ENCODE results near the gene MVB12B.
"Not testable (repeated sequence)": the region's sequence is repeated elsewhere in the genome, so short reads cannot be mapped to it uniquely, and the experiment has no call there.

MVB12B gene

DNA sequence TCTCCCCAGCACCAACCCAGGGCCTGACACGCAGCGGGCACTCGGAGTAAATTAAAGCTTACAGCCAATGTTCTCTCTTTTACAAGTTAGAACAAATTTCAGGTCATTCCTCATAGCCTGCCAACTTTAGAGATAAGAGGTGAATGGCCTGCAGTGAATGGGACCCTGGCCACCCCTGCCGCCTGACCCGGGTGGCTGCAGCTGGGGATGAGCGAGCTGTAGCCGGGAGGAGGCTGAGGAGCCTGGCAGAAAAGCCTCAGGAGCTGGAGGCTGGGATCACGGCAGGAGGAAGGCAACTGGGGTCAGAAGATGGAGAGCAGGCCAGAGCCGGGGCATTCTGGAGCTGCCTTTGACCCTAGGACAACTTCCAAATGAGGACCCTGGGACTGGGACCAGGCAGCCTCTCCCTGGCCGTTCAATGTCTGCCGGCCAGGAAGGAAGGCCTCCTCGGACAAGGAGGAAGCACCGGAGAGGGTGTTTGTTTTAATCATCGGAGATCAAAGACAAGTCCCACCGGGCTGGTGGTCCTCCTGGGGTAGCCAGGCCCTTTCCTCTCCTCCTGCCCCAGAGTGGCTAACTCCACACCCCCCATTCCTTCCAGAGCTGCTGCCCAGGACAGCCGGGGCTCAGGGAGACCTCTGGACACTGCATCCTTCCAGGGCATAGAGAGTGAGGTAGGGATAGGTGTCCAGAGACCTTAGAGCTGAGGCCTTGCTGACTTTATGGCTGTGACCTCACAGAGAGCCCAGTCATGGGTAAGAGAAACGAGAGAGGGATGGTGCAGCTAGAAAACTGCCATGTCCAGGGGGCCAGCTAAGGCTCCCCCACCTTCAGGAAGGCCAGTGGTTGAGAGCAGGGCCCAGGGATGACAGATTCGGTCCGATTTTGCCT lies 199.8 kb downstream of the MVB12B start:
- DNase-seq = no peak

DNA sequence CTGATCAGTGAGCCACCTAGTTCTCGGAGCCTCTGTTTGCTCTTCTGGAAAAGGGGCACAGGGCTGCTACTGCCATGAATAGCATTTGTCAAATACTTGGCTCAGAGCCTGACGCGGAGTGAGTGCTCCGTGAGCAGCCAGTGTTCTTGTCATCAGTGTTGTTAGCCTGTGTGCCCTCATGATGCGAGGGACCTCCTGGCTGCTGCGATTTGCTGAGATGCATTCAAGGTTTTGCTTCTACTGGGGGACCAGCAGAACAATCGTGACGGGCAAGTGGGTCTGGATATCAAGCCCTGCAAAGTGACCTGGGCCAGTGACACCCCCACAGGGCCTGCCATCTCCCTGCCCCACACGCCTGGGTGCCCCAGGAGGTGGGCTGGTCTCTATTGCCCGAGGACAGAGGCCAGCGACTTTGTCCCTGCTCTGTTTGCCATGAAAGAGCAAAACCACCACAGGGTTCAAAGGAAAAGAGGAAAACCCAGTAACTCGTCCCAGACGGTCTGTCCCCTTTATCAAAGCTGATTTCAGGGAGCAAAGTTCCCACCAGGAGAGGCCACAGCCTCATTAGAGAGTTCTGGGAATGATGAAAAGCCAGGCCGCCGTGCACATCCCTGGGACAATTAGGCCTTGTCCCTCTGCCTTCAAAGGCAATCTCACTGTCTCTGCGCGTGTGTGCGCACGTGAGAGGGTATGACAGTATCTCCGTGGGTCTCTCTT lies 200.6 kb downstream of the MVB12B start:
- no peak for DNase-seq

DNA sequence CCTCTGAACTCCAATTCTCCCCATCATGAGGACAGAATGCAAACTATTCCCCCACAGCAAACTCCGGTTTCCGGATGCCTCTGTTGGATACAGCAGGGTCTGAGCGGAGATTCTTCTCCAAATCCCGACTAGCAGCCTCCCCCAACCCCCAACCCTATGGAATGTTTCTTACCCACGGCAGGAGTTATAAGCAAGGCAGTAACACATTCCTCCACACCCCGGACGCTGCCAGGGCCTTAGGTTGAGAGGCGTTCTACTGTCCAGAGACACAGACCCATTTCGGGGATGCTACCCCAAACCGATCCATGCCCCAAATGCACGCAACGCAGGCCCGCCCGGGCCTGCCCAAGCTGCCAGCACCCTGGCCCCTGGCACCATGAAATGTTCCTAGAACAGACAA lies 201.5 kb downstream of the MVB12B start:
- no peak for DNase-seq

DNA sequence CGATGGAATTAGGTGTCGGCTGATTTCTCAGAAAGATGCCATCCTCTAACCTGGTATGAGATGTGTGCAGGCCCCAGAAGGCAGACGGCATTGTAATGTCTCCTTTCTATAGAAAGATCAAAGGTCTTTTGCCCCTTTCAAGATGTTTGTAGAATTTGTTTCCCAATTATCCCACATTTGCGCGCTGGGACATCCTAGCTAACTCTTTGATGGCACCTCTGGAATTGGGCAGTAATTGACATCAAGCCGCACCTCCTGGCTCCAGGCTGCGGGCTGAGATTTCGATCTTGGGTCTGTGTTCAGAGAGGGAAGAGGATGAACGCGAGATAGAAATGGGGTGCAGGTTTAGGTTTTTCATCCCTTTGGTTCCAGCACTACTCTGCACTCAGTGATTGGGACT lies 202.3 kb downstream of the MVB12B start:
- no peak for DNase-seq

DNA sequence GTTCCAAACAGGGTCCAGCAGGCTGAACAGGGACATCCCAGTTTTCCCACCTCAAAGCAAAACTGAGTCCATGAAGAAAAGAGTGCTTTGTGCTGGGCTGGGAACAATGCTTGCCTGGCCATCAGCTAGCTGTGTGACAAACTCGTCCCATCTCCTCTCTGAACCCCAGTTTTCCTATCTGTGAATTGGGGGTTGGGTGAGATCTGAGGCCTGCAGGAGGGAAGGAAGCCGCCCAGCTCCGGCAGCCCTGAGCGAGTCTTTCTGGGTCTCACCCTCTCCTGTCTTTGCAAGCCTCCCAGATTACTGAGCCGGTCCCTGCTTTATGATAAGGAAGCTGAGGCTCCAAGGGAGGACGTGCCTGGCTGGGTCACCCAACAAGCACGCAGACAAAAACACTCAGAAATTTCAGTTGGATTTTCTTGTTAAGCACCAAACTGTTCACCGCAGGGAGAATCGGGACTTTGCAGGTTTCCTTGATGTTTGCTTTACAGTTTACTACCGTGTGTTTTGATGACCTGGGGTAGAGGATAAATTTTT lies 204.5 kb downstream of the MVB12B start:
- no peak for DNase-seq

DNA sequence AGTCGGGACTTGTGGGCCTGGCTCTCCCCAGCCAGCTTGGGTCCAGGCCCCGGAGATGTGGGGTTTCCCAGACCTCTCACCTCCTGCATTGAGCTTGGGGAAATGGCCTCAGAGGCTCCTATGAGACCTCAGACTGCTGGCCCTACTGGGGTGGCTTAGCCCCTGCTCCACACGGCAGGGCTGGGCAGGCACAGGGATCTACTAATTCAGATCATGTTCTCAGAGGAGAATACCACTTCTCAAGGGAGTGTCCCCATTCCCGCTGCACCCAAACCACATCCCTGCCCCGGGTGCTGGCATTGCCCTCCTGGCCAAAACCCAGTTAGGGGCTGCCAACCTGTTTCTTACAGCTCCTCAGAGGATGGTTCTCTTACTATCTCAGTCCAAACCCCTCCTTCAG lies 205.0 kb downstream of the MVB12B start:
- DNase-seq = no peak

DNA sequence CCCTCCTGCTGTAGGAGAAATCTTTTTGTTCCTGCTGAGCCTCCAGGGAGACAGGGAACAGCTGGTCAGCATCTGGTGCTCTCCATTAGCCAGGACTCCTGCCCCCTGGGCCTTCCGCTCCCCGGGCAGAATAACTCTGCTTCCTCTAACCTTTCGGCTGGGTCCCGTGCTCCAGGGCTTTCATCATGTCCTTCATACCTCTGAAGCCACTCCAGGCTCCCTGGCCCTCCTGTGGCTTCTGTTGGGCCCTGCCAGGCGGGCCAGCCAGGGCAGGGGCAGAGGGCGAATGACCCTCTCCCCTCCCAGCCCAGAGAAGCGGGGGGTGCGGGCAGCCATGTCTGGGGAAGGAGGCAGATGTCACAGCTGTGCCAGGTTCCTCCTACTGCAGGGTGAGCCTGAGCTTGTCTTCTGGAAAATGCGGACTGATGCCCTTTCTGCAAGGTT lies 205.4 kb downstream of the MVB12B start:
- DNase-seq = no peak

DNA sequence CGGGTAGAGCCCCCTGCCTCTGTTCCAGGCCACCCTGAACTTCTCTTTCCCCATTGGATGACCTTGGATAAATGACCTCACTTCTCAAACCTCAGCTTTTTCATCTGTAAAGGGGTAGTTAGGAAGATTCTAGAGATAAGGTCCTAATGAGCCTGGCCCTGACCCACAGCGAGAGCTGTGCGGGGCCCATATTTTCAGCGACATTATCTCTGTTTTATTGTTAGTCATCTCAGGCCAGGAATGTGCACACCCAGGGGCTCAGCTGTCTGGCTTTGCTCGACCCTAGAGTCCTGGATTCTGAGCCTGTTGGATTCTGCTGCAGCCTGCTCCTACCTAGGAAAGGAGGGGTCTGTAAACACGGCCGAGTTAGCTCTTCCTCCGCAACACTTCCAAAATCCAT lies 205.9 kb downstream of the MVB12B start:
- DNase-seq = no peak

DNA sequence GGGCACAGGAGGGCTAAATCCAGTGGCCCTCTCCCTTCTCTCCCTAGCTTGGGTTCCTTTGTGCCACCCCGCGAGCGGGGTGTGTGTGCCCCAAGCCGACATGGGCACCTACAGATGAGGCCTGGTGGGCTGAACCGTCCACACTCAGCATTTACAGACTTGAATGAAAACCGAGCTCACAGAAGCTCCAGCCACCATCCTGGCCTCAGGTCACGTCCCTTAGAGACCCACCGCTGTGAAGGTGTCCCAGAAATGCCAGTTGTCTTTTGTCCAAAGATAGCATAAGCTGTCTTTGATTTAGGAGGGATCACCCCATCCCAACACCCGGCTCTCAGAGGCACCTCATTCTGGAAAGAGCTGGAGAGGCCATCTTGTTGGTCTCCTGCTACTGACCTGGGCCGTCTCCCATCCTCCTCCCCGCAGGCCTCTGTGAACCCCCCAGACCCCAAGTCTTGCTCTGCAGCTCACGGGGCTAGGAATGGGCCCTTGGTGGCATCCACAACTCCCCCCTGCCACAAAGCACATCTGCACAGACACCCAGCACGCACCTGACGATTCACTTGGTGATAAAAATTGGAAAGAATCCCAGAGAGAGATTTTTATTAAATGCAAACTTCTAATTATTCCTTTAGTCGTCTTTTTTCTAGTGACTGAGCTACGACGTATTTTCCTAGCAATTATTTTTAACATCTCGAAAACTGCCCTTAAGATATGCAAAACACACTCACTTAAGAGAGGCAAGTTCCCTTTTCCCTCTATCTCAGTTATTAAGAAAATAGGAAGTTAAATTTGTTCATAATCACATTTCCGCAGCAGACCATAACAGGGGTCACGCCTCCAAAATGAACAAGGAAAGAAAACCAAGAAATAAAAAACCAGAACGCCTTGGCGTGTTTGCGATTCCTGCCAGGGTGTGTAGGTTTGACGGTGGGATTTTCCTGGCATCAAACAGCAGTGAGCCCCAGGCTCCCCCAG lies 206.6 kb downstream of the MVB12B start:
- no peak for DNase-seq

DNA sequence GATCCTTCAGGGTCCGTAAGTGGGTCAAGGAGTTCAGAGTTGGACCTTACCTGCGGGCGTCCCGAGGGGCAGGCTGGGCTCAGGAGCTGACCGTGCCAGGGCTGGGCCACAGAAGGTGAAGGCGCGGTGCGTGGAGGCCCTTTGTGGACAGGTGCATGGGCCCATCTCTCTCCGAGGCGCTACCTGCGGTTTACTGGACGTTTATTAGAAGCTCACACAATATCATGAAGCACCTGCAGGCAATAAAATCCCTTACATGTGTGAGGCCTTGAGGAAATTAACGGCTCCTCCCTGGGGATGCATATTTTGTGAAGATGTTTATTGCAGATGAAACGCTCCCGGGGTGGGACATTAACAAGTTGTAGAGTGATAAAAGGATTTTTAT lies 207.3 kb downstream of the MVB12B start:
- no peak for DNase-seq

DNA sequence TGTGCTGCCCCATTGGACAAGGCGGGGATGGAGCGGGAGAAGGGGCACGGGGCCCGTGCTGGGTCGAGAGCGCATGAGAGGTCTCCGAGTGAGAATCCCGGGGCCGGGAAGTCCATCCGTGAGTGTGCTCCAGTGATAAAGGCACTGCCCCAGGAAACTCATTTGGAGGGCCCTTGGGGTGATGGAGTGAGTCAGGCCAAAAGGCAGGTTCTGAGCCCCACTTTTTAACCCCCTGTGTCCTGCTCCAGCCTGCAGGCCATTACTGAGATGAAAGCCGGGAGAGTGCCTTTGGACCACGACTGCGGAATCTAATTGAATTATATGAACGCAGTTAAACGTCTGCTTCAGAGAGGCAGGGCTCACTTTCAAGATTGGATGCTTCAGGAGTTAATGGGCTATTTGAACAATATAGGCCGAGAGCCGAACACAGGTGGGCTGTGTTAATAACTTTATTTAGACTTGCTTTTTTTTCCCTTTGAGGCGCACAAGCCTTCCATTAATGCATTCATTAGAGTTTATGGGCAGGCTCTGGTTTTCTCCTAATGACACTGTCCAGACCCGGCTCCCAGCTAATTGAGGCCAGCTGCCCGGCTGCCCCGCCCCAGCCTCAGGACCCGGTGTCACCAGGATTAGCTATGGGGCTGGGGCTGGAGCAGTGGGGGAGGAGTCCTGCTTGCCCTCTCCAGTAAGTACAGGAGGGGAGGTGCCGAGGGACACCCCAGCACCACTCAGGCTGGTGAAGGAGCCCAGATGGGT lies 208.0 kb downstream of the MVB12B start:
- no peak for DNase-seq

DNA sequence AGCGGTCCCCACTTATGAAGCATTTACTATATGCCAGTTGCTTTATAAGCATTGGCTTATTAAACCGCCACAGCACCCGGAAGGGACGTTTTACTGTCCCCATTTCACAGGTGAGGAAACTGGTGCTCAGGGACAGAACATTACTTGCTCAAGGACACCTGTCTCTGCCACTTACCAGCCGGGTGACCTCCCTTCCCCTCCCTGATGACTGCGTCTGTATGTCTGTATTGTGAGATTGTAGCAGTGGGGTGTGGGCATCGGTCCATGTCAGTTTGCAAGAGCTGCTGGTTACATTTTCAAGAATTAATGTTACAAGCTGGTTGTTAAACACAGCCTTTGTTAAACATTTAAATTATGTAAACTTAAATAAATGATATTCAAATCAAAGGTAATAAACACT lies 209.5 kb downstream of the MVB12B start:
- no peak for DNase-seq

DNA sequence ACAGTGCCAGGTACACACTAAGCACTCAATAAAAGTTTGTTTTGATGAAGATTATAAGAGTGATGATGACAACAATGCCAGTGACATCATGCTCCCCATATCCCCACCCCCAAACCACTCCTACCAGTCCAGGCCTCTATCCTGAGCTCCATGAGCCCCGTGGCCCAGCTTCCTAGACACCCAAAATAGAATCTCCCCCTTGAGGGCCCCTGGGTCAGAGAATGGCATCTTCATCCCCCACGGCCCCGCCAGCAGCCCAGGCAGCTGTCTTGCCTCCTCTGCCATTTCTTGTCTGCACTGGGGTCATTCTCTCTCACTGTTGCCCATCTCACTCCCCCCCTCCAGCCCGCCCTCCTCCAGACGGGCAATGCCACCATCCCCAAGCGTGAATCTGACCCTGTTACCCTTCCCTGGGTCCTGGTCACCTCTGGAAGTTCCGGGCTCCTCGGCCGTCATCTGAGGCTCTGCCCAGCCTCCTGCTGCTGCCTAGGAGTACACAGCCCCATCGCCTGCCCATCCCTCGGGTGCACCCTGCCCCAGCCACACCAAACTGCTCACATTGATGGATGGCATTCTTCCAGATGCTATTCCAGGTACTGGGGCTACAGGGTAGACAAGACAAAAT lies 210.3 kb downstream of the MVB12B start:
- no peak for DNase-seq

DNA sequence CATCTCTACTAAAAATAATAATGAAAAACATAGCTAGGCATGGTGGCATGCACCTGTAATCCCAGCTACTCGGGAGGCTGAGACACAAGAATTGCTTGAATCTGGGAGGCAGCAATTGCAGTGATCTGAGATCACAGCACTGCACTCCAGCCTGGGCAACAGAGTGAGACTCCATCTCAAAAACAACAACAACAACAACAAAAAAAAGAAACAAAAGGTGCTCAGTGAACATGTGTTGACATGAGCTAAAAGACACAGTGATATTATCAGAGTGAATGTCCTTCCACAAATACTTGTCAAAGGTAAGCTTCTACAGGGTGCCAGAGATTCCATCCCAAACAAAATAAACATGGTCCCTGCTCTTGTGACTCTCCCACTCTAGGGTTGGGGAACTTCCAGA lies 211.9 kb downstream of the MVB12B start:
- DNase-seq = no peak

DNA sequence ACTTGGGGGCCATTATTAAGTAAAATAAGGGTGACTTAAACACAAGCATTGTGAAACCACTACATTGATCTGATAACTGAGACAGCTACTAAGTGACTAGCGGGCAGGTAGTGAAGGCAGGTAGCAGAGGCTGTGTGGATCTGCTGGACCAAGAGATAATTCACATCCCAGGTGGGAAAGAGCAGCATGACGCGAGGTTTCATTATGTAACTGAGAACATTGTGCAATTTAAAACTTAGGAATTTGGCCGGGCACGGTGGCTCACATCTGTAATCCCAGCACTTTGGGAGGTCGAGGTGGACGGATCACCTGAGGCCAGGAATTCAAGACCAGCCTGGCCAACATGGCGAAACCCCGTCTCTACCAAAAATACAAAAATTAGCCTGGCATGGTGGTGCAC lies 213.8 kb downstream of the MVB12B start:
- not testable (repeated sequence) for DNase-seq

DNA sequence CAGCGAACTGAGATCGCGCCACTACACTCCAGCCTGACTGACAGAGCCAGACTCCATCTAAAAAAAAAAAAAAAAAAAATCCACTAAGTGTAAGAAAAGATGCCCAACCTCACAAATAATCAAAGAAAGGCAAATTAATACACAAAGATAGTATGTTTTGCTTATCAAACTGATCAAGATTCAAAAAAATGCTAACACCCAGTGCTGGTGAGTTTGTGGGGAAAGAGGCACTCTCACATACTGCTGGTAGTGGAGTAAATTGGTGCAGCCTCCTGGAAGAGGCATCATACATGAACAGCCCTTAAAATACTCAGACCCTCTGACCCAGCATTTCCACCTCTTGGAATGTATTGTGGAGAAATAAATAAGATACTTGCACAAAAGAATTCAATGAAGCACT lies 216.9 kb downstream of the MVB12B start:
- no peak for DNase-seq

DNA sequence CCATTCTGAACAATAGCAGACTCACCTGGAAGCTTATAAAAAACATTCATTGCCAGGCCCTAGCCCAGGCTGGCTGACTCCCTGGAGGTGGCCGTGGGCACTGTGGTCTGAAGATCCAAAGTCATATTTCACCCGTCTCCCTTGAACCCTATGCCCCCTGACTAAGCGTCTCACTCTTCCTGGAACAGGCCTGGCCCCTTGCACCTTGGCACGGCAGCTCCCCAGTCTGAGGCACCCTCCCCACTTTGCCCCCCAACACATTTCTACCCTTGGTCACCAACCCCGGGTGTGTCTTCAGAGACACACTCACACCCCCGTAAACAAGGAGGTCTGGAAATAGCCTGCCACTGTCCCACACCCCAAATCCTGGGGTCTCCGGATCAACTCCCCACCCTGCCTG lies 218.5 kb downstream of the MVB12B start:
- DNase-seq = no peak

DNA sequence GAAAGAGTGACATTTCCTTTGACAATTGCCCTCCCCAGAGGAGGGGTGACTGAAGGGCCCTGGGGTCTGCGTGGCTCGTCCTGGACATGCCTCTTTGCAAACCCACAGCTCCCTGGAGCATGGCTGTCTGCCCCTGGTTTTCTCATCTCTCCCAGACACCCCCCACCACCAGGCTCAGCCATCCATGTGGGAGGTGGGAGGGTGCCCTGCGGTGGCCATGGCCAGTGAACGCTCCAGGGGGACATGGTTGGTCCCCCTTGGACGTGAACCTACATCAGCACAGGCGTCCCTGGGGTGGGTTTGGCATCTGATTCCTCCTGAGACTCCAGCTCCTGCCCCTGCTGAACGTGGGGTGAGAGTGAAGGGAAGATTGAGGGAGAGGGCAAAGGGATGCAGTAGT lies 219.4 kb downstream of the MVB12B start:
- no peak for DNase-seq

DNA sequence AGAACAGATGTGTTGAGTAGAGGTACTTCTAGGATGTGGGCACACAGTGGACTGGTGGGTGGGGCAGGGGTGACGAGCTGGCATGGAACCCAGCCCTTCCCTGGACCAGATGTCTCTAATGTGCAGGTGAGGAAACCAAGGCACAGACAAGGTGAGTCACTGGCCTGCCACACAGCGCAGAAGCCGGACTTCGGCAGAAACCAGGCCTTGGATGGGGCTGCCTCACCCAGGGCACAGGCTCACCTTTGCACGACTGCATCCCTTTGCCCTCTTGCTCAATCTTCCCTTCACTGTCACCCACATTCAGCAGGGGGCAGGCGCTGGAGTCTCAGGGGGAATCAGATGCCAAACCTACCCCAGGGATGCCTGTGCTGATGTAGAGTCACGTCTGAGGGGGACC lies 221.7 kb downstream of the MVB12B start:
- no peak for DNase-seq

DNA sequence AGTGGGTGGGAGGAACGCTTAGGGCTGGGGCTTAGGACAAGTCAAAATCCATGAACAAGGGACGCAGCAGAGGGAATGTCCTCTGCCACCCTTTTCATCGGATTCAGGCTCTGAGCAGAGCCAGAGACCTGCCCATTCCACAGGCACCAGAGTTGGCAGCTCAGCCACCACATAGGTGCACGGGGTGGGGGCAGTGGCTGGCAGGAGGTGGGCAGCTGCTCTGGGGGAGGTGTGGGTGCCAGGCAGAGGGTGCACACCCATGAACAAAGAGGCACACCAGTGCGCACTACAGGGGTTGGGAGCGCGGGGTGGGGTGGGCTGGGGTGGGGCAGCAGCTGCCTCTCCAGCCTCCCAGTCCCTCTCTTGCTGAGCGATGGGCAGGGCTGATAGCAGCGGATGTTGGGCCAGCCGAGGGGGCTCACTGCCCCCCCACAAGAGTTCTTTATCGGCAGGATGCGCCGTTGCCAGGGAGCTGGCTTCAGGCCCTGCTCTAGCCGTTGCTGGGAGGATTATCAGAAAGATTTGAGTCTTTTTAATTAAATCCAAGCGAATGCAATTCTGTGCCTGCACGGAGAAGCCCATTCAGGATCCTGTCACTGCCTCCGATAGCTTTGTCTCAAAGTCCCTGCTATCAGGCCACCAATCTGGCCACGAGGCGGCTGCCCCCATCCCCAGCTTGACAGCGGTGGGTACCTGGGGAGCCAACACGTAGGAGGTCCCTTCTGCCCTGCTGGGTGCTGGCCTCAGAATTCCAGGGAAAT lies 222.8 kb downstream of the MVB12B start:
- no peak for DNase-seq

DNA sequence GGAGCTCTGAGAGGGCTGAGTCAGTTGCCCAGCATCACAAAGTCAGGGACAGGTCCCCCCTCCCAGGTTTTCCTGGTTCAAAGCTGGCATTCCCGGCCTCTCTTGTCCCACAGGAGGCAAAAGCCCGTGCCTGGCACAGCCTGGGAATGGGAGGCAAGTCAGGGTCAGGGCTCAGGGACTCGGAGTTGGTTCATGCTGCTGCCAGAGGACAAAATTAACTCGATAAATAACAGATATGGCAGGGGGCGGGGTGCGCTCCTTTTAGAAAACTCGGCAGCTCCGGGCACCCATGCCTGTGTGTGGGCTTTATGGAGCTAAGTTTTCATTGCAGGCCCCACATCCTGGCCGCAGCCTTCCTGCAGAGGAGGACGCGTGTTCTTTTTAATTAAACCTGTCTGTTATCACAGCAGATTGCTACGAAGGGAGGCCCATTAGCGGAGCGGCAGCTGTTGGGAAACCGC lies 224.3 kb downstream of the MVB12B start:
- no peak for DNase-seq
